Stimulated activated CD8-positive, alpha-beta memory T cell treated with anti-CD3 and anti-CD28 coated beads, Interleukin-15, amount 100 ng/mL, for 1 hour (primary cell): ENCODE data around the gene UBE2K.
"Not testable (repeated sequence)": the region's sequence is repeated elsewhere in the genome, so short reads cannot be mapped to it uniquely, and the experiment has no call there.

Experiments used
- DNase-seq: peaks from one replicate; pipeline ENCODE4 v3.0.0-alpha.2; 2020; ENCODE audit warnings: low read depth

The UBE2K gene

DNA sequence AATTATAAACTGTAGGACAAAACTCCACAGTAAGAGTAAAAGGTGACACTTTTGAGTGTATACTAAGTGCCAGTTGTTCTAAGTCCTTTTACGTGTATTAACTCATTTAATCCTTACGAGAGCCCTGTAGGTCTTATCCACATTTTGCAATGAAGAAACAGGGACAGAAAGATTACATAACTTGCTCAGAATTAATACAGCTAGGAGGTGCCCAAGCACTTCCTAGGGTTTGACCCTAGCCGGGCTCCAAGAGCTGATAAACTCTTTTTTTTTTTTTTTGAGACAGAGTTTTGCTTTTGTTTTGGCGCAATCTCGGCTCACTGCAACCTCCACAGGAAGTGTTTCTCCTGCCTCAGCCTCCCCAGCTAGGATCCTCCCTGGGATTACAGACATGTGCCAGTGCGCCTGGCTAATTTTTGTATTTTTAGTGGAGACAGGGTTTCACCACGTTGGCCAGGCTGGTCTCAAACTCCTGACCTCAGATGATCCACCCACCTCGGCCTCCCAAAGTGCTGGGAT lies 110.4 kb downstream of the UBE2K start:
- no peak for DNase-seq

DNA sequence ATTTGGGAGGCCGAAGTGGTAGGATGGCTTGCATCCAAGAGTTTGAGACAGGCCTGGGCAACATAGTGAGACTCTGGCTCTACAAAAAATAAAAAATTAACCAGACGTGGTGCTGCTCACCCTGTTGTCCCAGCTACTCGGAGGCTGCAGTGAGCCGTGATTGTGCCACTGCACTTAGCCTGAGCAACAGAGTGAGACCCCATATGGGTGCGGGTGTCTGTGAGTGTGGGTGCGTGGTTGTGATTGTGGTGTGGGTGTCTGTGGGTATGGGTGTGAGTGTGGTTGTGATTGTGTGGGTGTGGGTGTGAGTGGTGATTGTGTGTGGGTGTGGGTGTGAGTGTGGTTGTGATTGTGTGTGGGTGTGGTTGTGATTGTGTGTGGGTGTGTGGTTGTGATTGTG lies 114.6 kb downstream of the UBE2K start:
- no peak for DNase-seq

DNA sequence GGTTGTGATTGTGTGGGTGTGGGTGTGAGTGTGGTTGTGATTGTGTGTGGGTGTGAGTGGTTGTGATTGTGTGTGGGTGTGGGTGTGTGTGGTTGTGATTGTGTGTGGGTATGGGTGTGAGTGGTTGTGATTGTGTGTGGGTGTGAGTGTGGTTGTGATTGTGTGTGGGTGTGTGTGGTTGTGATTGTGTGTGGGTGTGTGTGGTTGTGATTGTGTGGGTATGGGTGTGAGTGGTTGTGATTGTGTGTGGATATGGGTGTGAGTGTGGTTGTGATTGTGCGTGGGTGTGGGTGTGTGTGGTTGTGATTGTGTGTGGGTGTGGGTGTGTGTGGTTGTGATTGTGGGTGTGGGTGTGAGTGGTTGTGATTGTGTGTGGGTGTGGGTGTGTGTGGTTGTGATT lies 115.1 kb downstream of the UBE2K start:
- not testable (repeated sequence) for DNase-seq

DNA sequence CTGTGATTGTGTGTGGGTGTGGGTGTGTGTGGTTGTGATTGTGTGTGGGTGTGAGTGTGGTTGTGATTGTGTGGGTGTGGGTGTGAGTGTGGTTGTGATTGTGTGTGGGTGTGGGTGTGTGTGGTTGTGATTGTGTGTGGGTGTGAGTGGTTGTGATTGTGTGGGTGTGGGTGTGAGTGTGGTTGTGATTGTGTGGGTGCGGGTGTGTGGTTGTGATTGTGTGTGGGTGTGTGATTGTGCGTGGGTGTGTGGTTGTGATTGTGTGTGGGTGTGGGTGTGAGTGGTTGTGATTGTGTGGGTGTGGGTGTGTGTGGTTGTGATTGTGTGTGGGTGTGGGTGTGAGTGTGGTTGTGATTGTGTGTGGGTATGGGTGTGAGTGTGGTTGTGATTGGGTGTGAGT lies 115.8 kb downstream of the UBE2K start:
- DNase-seq, result not testable (repeated sequence)

DNA sequence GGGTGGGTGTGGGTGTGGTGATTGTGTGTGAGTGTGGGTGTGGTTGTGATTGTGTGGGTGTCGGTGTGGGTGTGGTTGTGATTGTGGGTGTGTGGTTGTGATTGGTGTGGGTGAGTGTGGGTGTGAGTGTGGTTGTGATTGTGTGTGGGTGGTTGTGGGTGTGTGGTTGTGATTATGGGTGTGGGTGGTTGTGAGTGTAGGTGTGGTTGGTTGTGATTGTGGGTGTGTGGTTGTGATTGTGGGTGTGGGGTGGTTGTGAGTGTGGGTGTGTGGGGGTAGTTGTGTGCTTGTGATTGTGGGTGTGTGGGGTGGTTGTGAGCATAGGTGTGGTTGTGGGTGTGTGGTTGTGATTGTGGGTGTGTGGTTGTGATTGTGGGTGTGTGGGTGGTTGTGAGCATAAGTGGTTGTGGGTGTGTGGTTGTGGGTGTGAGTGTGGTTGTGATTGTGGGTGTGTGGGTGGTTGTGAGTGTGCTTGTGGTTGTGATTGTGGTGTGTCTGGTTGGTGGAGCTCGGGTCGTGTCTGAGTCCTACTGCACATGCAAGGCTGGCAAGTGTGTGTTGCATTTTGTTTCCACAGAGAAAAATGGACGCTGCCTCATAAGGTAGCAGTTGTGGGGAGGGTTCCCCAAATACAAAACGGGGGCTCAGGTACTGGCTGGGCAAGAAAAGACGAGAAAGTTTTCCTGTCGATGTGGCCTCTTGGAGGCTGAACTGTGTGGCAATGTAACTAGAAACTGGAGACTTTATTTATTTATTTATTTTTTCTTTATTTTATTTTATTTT lies 116.7 kb downstream of the UBE2K start:
- DNase-seq, result no peak

DNA sequence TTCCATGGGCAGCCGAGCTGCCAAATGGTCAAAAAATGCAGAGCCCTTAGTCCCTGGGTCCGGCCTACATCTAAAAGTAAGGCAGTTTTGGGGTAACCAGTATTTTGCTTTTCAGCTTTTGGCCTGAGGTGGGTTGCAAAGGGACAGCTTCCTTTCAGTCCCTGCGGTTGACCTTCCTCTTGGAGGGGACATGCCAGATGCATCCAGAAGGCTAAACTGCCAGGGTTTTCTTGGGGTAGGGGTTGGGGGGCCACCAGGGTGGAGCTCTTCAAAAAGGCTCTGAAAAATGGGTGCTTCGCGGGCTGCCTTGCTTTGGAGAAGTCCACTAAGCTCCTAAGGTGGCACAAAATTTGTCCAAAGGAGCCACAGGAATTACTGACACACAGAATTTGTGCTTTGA lies 120.7 kb downstream of the UBE2K start:
- no peak for DNase-seq

DNA sequence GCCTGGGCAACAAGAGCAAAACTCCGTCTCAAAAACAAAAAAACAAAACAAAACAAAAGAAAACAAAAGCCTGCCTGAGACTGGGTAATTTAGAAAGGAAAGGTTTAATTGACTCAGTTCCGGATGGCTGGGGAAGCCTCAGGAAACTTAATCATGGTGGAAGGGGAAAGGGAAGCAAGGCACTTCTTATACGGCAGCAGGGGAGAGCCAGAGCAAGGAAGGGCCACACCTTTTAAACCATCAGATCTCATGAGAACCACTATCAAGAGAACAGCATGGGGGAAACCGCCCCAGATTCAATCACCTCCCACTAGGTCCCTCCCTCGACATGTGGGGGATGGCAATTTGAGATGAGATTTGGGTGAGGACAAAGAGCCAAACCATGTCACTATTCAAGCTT lies 122.2 kb downstream of the UBE2K start:
- no peak for DNase-seq

DNA sequence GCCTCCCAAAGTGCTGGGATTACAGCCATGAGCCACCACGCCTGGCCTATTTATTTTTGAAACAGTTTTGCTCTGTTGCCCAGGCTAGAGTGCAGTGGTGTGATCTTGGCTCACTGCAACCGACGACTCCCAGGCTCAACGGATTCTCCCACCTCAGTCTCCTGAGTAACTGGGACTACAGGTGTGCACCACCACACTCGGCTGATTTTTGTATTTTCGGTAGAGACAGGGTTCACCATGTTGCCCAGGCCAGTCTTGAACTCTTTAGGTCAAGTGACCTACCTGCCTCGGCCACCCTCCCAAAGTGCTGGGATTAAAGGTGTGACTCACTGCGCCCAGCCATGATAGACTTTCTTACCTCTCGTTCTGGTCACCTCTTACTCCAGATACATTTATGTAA lies 124.0 kb downstream of the UBE2K start:
- no peak for DNase-seq

DNA sequence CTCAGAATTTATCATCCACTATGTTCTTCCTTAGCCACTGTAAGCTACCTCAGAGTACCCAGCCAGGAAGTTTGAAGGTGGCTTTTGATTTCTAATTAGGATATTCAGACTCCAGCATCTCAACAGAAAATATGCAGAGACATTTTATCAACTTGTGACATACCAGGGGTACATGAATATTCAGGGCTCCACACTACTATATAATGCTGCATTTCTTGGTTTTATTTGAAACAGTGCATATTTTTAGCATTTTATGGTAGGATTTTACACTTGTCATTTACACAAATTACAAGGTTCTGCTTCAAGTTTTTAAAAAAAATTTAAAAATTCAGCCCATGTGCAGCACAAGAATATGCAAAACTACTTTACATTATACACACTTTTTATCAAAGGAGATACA lies 124.7 kb downstream of the UBE2K start:
- no peak for DNase-seq

DNA sequence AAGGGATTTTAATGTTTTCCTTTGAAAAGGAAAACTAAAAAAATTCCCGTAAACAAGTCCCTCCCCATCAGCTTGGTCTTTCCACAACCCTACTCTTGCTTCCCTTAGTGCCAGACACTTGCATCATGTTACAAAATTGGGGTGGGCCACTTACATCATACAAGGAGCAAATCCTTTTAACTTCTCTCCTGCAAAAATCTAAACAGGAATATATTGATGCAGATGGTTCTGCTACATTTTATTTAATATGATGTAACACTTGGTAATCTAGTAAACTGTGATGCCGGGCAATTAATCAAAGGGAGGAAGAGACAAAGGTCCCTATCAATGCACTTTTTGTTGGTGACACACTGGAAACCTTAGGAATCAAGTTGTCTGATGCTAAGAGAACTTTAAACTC lies 125.3 kb downstream of the UBE2K start:
- no peak for DNase-seq

DNA sequence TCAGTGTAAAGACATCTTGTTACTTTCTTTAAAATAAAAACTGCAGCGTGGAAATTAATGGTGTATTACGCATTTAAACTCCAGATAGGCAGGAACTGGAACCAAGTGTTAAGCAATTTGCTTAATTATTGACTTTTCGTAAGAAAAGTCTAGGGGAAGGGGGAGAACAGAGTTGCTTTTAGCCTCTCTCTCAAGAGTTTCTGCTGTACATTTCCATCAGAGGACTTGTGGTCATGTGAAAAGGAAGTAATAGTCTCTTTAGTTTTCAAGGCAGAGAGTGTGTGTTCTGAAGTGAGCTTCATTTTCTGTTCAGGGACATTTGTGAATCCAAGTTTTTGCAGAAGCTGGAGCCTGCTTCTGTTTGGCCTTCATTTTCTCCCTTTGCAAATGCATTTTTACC lies 127.2 kb downstream of the UBE2K start:
- DNase-seq, result no peak

DNA sequence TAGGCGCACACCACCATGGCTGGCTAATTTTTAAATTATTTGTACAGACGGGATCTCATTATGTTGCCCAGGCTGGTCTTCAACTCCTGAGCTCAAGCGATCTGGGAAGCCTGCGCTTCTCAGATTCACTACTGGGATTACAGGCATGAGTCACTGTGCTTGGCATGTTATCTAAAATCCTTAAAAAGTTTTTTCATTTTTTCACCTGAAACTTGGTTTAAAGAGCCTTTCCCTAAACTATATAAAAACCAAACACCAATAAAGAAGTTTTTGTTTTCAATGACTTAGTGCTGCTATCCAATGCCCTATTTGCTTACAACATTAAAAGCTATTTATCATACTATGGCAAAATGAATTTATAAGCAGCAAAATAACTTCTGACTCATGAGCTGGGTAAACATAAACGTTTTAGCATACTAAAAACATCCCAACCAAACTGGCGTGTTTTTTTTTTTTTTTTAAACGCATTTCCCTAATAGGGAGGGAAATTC lies 127.8 kb downstream of the UBE2K start:
- no peak for DNase-seq
